Right atrium auricular region (tissue), 2 donors: Measurements from ENCODE around the gene ALDH3A1. TPM values are rescaled to one million over a fixed set of nuclear protein-coding genes. Genes with fewer than 3 reads are reported as not detected.
A peak's percentile ranks its signal among the peaks of the same experiment; 100 is the strongest.

Source experiments
- DNase-seq: peaks from one replicate; pipeline ENCODE4 v3.0.0-alpha.2; 2019; ENCODE audit warnings: low spot score
- H3K27ac ChIP-seq, 2 donors: fragments of 200-600 bp; sonication (generic); 1 replicate in 1 of 2; 2 replicates in 1 of 2; pipeline ENCODE4 v1.5.1; 2016 to 2019
- H3K27me3 ChIP-seq, 2 donors: fragments of 200-600 bp; sonication (generic); one replicate each; pipeline versions ENCODE4 v1.5.1 to v1.6.0; 2017 to 2019
- H3K36me3 ChIP-seq: fragments of 200-600 bp; sonication (generic); one replicate; pipeline ENCODE4 v1.5.1; 2016
- H3K4me1 ChIP-seq, 2 donors: fragments of 200-600 bp; sonication (generic); one replicate each; pipeline versions ENCODE4 v1.5.1 to v1.6.0; 2017 to 2019
- H3K4me3 ChIP-seq, 2 donors: fragments of 200-600 bp; sonication (generic); 1 replicate in 1 of 2; 2 replicates in 1 of 2; pipeline ENCODE4 v1.5.1; 2017 to 2019; ENCODE audit warnings: mild to moderate bottlenecking in 1 of 2, moderate library complexity in 1 of 2
- H3K9me3 ChIP-seq, 2 donors: fragments of 200-600 bp; sonication (generic); one replicate each; pipeline ENCODE4 v1.5.1; 2019
- CTCF ChIP-seq, 2 donors: fragments of 200-600 bp; sonication (generic); IDR thresholded peaks; one replicate each; pipeline ENCODE4 v1.5.1; 2019; ENCODE audit warnings: antibody characterized with exemption in 2 of 2
- total RNA-seq, 2 donors: library from RNA; depleted of rRNA; stranded (reverse); fragments of >200 nt; gene quantifications; one replicate each; pipeline ENCODE4 v1.1.0, GENCODE V29; 2016

Gene ALDH3A1
- total RNA-seq, 2 donors from 2014 or later, result 0.22 to 1.8 TPM

- H3K27me3 ChIP-seq, result no peaks in the 10 kb centered on the region
- no peak for DNase-seq
- H3K9me3 ChIP-seq, result no peaks in the 10 kb centered on the region
- no peaks in the 10 kb centered on the region for H3K36me3 ChIP-seq
- peaks cover 0 to 5% of the 10 kb centered on the region in 2 donors for H3K4me1 ChIP-seq
- no peak overlapping the region for H3K4me3 ChIP-seq
- peak overlapping the region in 1 of 2 donors; percentile 29 for H3K27ac ChIP-seq
- no peak for TF ChIP-seq CTCF (IDR thresholded peaks at IDR 0.05)
Measured at GRCh38 chr17:19752216-19753050, 4.3 kb upstream of the ALDH3A1 start.

- Histone ChIP-seq H3K9me3 (no peaks in the 10 kb centered on the region), H3K36me3 (no peaks in the 10 kb centered on the region), H3K27ac (no peak overlapping the region), H3K27me3 (no peaks in the 10 kb centered on the region), H3K4me3 (no peak overlapping the region), H3K4me1 (peaks cover 0 to 5% of the 10 kb centered on the region in 2 donors)
- no peak for TF ChIP-seq CTCF (IDR thresholded peaks at IDR 0.05)
- DNase-seq, result no peak
Measured at GRCh38 chr17:19750835-19751234, 2.7 kb upstream of the ALDH3A1 start.

- Histone ChIP-seq H3K36me3 (no peaks in the 10 kb centered on the region), H3K4me3 (no peak overlapping the region), H3K9me3 (no peaks in the 10 kb centered on the region), H3K27me3 (no peaks in the 10 kb centered on the region), H3K4me1 (peaks cover 0 to 11% of the 10 kb centered on the region in 2 donors), H3K27ac (no peak overlapping the region)
- no peak for TF ChIP-seq CTCF (IDR thresholded peaks at IDR 0.05)
- no peak for DNase-seq
Measured at GRCh38 chr17:19750020-19750572, 2.0 kb upstream of the ALDH3A1 start.

DNA sequence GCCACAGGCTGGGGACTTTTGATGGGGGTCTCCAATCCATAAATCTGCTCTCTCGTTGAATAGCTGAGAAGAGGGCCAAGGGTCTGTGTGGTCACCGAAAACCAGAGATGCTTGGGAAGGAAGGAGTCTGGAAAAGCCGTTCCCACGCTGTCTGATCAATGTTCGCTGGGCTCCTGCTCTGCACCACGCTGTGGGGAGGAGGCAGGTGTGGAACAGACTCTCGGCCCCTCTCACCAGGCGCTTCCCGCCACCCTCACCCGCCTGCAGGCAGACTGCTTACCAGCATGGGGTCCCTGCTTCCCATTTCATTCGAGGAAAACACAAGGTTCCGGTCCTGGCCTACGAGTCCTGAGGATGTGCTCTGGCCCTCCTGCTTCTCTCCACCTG, 702 bp upstream of the ALDH3A1 start:
- Histone ChIP-seq H3K4me3 (no peak overlapping the region), H3K27ac (no peak overlapping the region), H3K27me3 (no peaks in the 10 kb centered on the region), H3K4me1 (peaks cover 0 to 20% of the 10 kb centered on the region in 2 donors), H3K36me3 (no peaks in the 10 kb centered on the region), H3K9me3 (no peaks in the 10 kb centered on the region)
- no peak for TF ChIP-seq CTCF (IDR thresholded peaks at IDR 0.05)
- no peak for DNase-seq

DNA sequence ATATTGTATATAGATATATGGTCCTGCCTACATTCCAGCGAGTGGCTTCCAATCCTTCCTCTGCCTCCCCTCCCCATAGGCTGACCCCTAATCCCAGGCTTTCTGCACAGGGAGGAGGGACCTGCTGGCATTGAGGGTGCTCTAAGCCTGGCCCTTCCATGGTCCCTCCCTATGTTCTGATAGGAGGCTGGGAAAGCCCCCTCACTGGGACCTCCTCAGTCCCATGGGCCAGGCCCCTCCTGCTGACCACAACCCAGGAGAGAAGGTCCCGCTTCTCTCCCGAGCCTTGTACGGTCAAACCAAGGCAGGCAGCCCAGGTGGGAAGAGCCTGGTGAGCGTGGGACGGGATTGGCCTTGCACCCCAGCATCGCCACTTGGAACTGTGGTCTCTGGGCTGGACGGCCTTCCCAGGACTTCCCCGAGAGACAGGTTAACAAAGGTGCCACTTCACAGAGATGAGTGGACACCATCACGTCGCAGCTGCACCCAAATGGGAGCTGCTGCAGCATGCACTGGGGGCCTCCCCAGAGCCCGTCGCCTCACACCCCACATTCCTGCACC, 859 bp downstream of the ALDH3A1 start:
- TF ChIP-seq CTCF (IDR thresholded peaks at IDR 0.05), result no peak
- H3K9me3 ChIP-seq, result no peaks in the 10 kb centered on the region
- no peak overlapping the region for H3K4me3 ChIP-seq
- H3K4me1 ChIP-seq, result peaks cover 0 to 15% of the 10 kb centered on the region in 2 donors
- H3K36me3 ChIP-seq, result no peaks in the 10 kb centered on the region
- no peak for DNase-seq
- no peaks in the 10 kb centered on the region for H3K27me3 ChIP-seq
- H3K27ac ChIP-seq, result no peak overlapping the region
